ENCODE data around the gene CHST9.
"Not testable (repeated sequence)": the region's sequence is repeated elsewhere in the genome, so short reads cannot be mapped to it uniquely, and the experiment has no call there.

CHST9 gene, protein sequence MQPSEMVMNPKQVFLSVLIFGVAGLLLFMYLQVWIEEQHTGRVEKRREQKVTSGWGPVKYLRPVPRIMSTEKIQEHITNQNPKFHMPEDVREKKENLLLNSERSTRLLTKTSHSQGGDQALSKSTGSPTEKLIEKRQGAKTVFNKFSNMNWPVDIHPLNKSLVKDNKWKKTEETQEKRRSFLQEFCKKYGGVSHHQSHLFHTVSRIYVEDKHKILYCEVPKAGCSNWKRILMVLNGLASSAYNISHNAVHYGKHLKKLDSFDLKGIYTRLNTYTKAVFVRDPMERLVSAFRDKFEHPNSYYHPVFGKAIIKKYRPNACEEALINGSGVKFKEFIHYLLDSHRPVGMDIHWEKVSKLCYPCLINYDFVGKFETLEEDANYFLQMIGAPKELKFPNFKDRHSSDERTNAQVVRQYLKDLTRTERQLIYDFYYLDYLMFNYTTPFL

DNA sequence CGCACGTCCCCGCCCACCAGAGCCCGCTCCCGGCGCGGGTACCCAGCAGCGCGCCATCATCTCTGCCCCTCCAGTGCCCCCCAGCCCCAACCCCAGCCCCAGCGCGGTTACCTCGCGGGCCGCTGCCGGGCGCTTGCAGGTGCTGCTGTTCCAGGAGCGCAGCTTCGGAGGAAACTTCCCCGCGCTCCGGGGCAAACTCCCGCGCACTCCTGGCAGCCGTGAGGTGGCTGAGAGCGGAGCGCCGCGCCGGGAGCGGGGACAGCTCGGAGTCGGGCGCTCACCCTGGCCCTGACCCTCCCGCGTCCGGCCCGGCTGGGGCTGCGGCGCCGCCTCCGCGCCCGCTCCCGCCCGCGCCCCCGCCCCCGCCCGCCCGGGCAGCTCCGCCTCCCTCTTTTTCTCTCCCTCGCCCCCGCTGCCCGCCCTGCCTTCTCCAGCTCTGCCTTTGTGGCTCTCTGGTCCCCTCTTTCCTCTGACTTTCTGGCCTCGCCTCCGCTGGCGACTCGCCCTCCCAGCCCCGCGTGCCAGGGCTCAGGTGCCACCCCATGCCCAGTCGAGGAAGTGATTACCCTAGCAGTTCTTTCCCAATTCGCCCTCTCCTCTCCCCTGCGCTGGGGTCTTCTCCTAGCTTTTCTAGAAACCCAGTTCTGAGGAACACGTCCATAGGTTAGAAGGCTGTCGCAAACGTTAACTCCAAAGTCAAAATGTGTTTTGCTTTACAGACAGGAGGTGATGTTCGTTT, at the start of gene CHST9:
CHST9 (minus strand) TSS at position 284 of the 739 bp plus-strand sequence. CDS start 42,499 bp downstream, outside the sequence.
- TF ChIP-seq, protein P1, sequence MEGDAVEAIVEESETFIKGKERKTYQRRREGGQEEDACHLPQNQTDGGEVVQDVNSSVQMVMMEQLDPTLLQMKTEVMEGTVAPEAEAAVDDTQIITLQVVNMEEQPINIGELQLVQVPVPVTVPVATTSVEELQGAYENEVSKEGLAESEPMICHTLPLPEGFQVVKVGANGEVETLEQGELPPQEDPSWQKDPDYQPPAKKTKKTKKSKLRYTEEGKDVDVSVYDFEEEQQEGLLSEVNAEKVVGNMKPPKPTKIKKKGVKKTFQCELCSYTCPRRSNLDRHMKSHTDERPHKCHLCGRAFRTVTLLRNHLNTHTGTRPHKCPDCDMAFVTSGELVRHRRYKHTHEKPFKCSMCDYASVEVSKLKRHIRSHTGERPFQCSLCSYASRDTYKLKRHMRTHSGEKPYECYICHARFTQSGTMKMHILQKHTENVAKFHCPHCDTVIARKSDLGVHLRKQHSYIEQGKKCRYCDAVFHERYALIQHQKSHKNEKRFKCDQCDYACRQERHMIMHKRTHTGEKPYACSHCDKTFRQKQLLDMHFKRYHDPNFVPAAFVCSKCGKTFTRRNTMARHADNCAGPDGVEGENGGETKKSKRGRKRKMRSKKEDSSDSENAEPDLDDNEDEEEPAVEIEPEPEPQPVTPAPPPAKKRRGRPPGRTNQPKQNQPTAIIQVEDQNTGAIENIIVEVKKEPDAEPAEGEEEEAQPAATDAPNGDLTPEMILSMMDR (conservative IDR thresholded peaks at IDR 0.05; ENCODE audit: low read length): no peak
- H3K4me3 ChIP-seq (ENCODE audit: low read length): no peak within 1 kb of the TSS
- no peak for DNase-seq (ENCODE audit: low read depth)

GRCh38 chr18:27232355-27232754, 47.2 kb upstream of the CHST9 start:
- not testable (repeated sequence) for H3K4me3 ChIP-seq (ENCODE audit: low read length); DNase-seq (ENCODE audit: low read depth)

DNA sequence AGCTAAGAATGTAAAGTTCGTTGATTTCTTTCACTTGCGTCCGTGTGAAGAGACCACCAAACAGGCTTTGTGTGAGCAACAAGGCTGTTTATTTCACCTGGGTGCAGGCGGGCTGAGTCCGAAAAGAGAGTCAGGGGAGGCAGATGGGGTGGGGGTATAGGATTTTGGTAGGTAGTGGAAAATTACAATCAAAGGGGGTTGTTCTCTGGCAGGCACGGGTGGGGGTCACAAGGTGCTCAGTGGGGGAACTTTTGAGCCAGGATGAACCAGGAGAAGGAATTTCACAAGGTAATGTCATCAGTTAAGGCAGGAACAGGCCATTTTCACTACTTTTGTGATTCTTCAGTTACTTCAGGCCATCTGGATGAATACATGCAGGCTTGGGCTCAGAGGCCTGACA, 46.6 kb upstream of the CHST9 start:
- not testable (repeated sequence) for DNase-seq (ENCODE audit: low read depth); H3K4me3 ChIP-seq (ENCODE audit: low read length)

DNA sequence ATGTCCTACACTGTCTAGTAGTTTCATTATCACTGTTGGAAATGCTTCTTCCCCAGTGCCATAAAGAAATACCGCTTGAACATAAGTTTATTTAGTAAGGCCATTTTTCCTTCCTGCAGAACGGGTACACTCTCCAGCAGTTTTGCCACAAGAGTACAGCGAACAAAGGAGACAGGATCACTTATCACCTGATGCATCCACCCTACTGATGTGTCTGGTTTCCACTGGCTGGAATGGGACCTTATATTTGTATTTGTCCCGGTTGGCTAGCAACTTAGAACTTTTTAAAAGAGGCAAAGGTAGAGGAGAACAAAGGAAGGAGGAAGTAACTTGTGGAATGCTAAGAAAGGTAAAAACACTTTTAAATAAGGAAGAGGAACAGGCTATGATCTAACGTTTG, 46.1 kb upstream of the CHST9 start:
- DNase-seq (ENCODE audit: low read depth): not testable (repeated sequence)

GRCh38 chr18:27227721-27228120, 42.6 kb upstream of the CHST9 start:
- TF ChIP-seq, protein P1 (conservative IDR thresholded peaks at IDR 0.05; ENCODE audit: low read length): no peak
- DNase-seq (ENCODE audit: low read depth): no peak

More for the DNA sequence above, 46.1 kb upstream of the CHST9 start:
- not testable (repeated sequence) for H3K4me3 ChIP-seq (ENCODE audit: low read length)

GRCh38 chr18:27226556-27227075, 41.5 kb upstream of the CHST9 start:
- DNase-seq (ENCODE audit: low read depth): no peak
- TF ChIP-seq, protein P1 (conservative IDR thresholded peaks at IDR 0.05; ENCODE audit: low read length): no peak
- no peak overlapping the region for H3K4me3 ChIP-seq (ENCODE audit: low read length)

More at GRCh38 chr18:27227721-27228120, 42.6 kb upstream of the CHST9 start:
- no peak overlapping the region for H3K4me3 ChIP-seq (ENCODE audit: low read length)

GRCh38 chr18:27225947-27226481, 40.9 kb upstream of the CHST9 start:
- TF ChIP-seq, protein P1 (conservative IDR thresholded peaks at IDR 0.05; ENCODE audit: low read length): no peak
- no peak for DNase-seq (ENCODE audit: low read depth)

DNA sequence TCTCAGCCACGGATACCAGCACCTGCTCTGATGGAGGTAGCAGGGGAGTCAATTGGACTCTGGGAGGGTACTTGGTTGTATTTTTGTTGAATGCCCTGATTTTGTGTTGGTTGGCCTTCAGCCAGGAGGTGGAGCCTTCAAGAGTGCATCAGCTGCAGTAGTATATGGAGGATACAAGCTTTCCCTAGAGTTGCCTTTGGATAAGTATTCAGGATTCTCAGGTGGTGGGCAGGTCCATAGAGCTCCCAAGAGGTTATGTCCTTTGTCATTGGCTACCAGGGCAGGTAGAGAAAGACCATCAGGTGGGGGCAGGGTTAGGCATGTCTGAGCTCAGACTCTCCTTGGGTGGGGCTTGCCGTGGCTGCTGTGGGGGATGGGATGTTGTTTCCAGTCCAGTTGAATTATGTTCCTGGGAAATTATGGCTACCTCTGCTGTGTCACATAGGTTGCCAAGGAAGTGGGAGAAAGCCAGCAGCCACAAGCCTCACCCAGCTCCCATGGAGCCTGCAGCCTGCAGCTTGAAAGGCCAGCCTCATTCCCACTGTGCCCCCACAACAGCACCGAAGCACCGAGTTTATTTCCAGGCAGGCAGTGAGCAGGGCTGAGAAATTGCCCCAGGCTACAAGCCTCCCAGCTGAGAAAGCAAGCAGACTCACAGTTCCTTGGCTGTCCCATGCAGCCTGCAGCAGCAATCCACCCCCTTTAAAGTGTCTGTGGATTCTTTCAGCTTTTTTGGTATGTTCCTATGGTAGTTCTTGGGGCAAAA, 38.6 kb upstream of the CHST9 start:
- TF ChIP-seq, protein P1 (conservative IDR thresholded peaks at IDR 0.05; ENCODE audit: low read length): no peak
- no peak overlapping the region for H3K4me3 ChIP-seq (ENCODE audit: low read length)
- DNase-seq (ENCODE audit: low read depth): no peak

More at GRCh38 chr18:27225947-27226481, 40.9 kb upstream of the CHST9 start:
- H3K4me3 ChIP-seq (ENCODE audit: low read length): no peak overlapping the region
